Lower leg skin (tissue), 3 donors: ENCODE data around the gene ELL3.
"Not testable (repeated sequence)": the region's sequence is repeated elsewhere in the genome, so short reads cannot be mapped to it uniquely, and the experiment has no call there.

Source experiments
- CTCF ChIP-seq, 3 donors: fragments of 450-650 bp; IDR thresholded peaks; one replicate each; pipeline ENCODE4 v1.5.1; 2016; ENCODE audit warnings: antibody characterized with exemption in 3 of 3, mild to moderate bottlenecking in 3 of 3, moderate library complexity in 2 of 3
- POLR2A ChIP-seq, 2 donors: fragments of 450-650 bp; IDR thresholded peaks; one replicate each; pipeline ENCODE4 v1.6.1; 2016 to 2017; ENCODE audit warnings: antibody characterized with exemption in 2 of 2, mild to moderate bottlenecking in 1 of 2, moderate library complexity in 1 of 2

GRCh38 chr15:43802676-43803075 lies 25.9 kb upstream of the ELL3 start:
- not testable (repeated sequence) for TF ChIP-seq CTCF, POLR2A (IDR thresholded peaks at IDR 0.05)
